RPMI7951 (cell line): ENCODE results near the gene TLX1. TPM values are rescaled to one million over a fixed set of nuclear protein-coding genes. Genes with fewer than 3 reads are reported as not detected.

Source experiments
- DNase-seq: peaks from one replicate; pipeline ENCODE4 v3.0.0-alpha.2; 2012; ENCODE audit warnings: low read depth
- total RNA-seq: library from RNA; depleted of rRNA; stranded (reverse); fragments of >200 nt; shearing (Covaris generic); gene quantifications from 2 replicates; pipeline ENCODE4 v1.2.3, GENCODE V29; 2014; rRNA removed

TLX1 gene
- total RNA-seq, result not detected in 2 replicates

- no peak for DNase-seq
Observed at GRCh38 chr10:101130984-101131961, at the start of gene TLX1. TLX1 (plus strand) TSS chr10:101131300; CDS start chr10:101131542, 242 bp downstream.

GRCh38 chr10:101085846-101086245 lies 45.3 kb upstream of the TLX1 start:
- DNase-seq, result peak; percentile 27

GRCh38 chr10:101087376-101087775 lies 43.7 kb upstream of the TLX1 start:
- no peak for DNase-seq

- DNase-seq, result no peak
Observed at GRCh38 chr10:101087965-101088364, 43.1 kb upstream of the TLX1 start.

- no peak for DNase-seq
Observed at GRCh38 chr10:101089520-101090299, 41.4 kb upstream of the TLX1 start.

- no peak for DNase-seq
Observed at GRCh38 chr10:101090597-101090996, 40.5 kb upstream of the TLX1 start.

GRCh38 chr10:101091546-101092290 lies 39.4 kb upstream of the TLX1 start:
- no peak for DNase-seq

GRCh38 chr10:101092881-101093354 lies 38.2 kb upstream of the TLX1 start:
- no peak for DNase-seq

GRCh38 chr10:101094121-101094879 lies 36.8 kb upstream of the TLX1 start:
- DNase-seq, result no peak

GRCh38 chr10:101095004-101095403 lies 36.1 kb upstream of the TLX1 start:
- no peak for DNase-seq

GRCh38 chr10:101095550-101096213 lies 35.4 kb upstream of the TLX1 start:
- peak; percentile 47 for DNase-seq

GRCh38 chr10:101096378-101096777 lies 34.7 kb upstream of the TLX1 start:
- DNase-seq, result no peak

- no peak for DNase-seq
Observed at GRCh38 chr10:101097881-101098280, 33.2 kb upstream of the TLX1 start.

- DNase-seq, result no peak
Observed at GRCh38 chr10:101099901-101100300, 31.2 kb upstream of the TLX1 start.

- DNase-seq, result no peak
Observed at GRCh38 chr10:101101372-101101881, 29.7 kb upstream of the TLX1 start.

GRCh38 chr10:101103430-101103829 lies 27.7 kb upstream of the TLX1 start:
- DNase-seq, result no peak

- no peak for DNase-seq
Observed at GRCh38 chr10:101106351-101106750, 24.7 kb upstream of the TLX1 start.

- no peak for DNase-seq
Observed at GRCh38 chr10:101107771-101108170, 23.3 kb upstream of the TLX1 start.

- DNase-seq, result no peak
Observed at GRCh38 chr10:101110856-101111523, 20.1 kb upstream of the TLX1 start.

GRCh38 chr10:101111547-101111946 lies 19.6 kb upstream of the TLX1 start:
- DNase-seq, result no peak
